ENCODE data around the gene CENPX. TPM values are rescaled to one million over a fixed set of nuclear protein-coding genes. Genes with fewer than 3 reads are reported as not detected.
A peak's percentile ranks its signal among the peaks of the same experiment; 100 is the strongest.

CENPX gene
- total RNA-seq, 8 experiments from 2014 or later, result 40.6 to 116 (median 53.3) TPM

GRCh38 chr17:82023447-82024241 is 966 bp upstream of the CENPX start:
- in situ Hi-C loops (cut with MboI; ENCODE audit: low pct_unique_long_range_greater_than_20kb in 2 of 9, low sequenced_read_pairs in 9 of 9, unreplicated experiment in 9 of 9), result no loop called here
- 3 to 40% (median 10%) methylated on average over 2 to 13 of the region's 55 CpGs; no CpG with 5 or more reads in 6 of the 10 experiments for WGBS, 10 experiments
- Histone ChIP-seq H3K27ac (no peak overlapping the region), H3K4me1 (replicated peaks in 1 of 2) (peaks cover 14% of the 10 kb centered on the region in 2 donors), H3K4me3 (peak overlapping the region; percentile 54 to 58 (median 56))
- ATAC-seq (replicated peaks in 6 of 8), result peak in 6 of 8 experiments; percentile 14 to 32 (median 22)

DNA sequence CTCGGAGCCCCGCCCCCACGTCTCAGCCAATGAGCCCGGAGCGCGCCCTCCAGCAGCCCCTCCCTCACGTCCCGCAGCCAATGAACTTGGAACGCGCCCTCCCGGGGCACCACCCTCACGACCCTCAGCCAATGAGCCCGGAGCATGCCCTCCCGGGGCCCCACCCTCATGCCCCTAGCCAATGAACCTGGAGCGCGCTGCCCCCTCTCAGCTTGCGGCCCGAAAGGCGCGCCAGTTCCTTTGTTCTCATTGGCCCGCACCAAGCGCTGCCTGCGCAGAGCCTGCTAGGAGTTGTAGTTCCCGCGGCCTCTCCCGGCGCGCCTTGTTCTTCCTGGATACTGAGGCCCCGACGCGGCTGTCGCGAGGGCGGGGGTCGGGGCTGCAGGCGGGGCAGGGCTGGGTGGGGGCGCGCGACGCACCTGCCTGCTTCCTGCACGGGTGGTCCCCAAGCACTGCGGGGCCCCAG is 336 bp upstream of the CENPX start, which contains the start of gene LRRC45:
TSS of gene LRRC45 (plus strand) at position 325 of the 466 bp plus-strand sequence. CDS start 339 bp downstream, outside the sequence.
- peak within 1 kb of the TSS; percentile 59 to 60 for H3K27ac ChIP-seq
- no CpG with 5 or more reads among the region's 42 CpGs for WGBS, 10 experiments
- in situ Hi-C loops (cut with MboI; ENCODE audit: low pct_unique_long_range_greater_than_20kb in 2 of 9, low sequenced_read_pairs in 9 of 9, unreplicated experiment in 9 of 9), result no loop called here
- peak; percentile 84 to 94 (median 91) for ATAC-seq (replicated peaks in 6 of 8)
- peaks cover 14% of the 10 kb centered on the region in 2 donors for H3K4me1 ChIP-seq (replicated peaks in 1 of 2)
- peak within 1 kb of the TSS; percentile 86 to 96 (median 93) for H3K4me3 ChIP-seq

DNA sequence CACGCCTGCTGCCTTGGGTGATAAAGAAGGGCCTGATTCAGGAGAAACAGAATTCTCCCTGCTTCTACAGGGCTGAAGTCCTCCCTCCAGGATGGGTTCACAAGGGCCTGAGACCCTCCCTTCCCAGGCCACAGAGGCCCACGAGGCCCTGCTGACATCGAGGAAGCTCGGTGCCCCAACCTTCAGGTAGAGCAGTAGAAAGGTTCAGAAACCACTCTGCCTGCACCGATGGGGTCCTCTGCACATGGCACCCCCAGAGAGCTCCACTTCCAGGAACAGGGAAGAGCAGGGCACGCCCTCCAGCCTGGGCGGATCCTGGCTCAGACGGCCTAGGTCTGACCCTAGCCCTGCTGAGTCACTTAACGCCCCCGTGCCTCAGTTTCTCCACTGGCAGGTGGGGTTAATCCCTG is 773 bp downstream of the CENPX start:
- no peak overlapping the region for H3K27ac ChIP-seq
- 0 to 3% (median 0%) methylated on average over 1 to 7 of the region's 10 CpGs; no CpG with 5 or more reads in 6 of the 10 experiments for WGBS, 10 experiments
- in situ Hi-C loops (cut with MboI; ENCODE audit: low pct_unique_long_range_greater_than_20kb in 2 of 9, low sequenced_read_pairs in 9 of 9, unreplicated experiment in 9 of 9), result no loop called here
- H3K4me1 ChIP-seq (replicated peaks in 1 of 2), result peaks cover 14% of the 10 kb centered on the region in 2 donors
- peak overlapping the region; percentile 86 to 96 (median 93) for H3K4me3 ChIP-seq
- ATAC-seq (replicated peaks in 6 of 8), result peak in 1 of 8 experiments; percentile 1

- WGBS, 10 experiments, result 0 to 50% (median 17%) methylated on average over 1 to 2 of the region's 25 CpGs; no CpG with 5 or more reads in 5 of the 10 experiments
- in situ Hi-C loops (cut with MboI; ENCODE audit: low pct_unique_long_range_greater_than_20kb in 2 of 9, low sequenced_read_pairs in 9 of 9, unreplicated experiment in 9 of 9), result no loop called here
- Histone ChIP-seq H3K4me3 (peak overlapping the region; percentile 86 to 96 (median 93)), H3K27ac (no peak overlapping the region), H3K4me1 (replicated peaks in 1 of 2) (peaks cover 14% of the 10 kb centered on the region in 2 donors)
- ATAC-seq (replicated peaks in 6 of 8), result peak in 2 of 8 experiments; percentile 2 to 4
Measured at GRCh38 chr17:82021107-82021899, 1.4 kb downstream of the CENPX start.

- peaks cover 14 to 15% of the 10 kb centered on the region in 2 donors for H3K4me1 ChIP-seq (replicated peaks in 1 of 2)
- no peak for ATAC-seq (replicated peaks in 6 of 8)
- 60 to 89% methylated on average over 1 to 7 of the region's 14 CpGs; no CpG with 5 or more reads in 8 of the 10 experiments for WGBS, 10 experiments
- no peak overlapping the region for H3K27ac ChIP-seq
- H3K4me3 ChIP-seq, result no peak overlapping the region
- in situ Hi-C loops (cut with MboI; ENCODE audit: low pct_unique_long_range_greater_than_20kb in 2 of 9, low sequenced_read_pairs in 9 of 9, unreplicated experiment in 9 of 9), result no loop called here
Measured at GRCh38 chr17:82020572-82021106, 2.0 kb downstream of the CENPX start.

DNA sequence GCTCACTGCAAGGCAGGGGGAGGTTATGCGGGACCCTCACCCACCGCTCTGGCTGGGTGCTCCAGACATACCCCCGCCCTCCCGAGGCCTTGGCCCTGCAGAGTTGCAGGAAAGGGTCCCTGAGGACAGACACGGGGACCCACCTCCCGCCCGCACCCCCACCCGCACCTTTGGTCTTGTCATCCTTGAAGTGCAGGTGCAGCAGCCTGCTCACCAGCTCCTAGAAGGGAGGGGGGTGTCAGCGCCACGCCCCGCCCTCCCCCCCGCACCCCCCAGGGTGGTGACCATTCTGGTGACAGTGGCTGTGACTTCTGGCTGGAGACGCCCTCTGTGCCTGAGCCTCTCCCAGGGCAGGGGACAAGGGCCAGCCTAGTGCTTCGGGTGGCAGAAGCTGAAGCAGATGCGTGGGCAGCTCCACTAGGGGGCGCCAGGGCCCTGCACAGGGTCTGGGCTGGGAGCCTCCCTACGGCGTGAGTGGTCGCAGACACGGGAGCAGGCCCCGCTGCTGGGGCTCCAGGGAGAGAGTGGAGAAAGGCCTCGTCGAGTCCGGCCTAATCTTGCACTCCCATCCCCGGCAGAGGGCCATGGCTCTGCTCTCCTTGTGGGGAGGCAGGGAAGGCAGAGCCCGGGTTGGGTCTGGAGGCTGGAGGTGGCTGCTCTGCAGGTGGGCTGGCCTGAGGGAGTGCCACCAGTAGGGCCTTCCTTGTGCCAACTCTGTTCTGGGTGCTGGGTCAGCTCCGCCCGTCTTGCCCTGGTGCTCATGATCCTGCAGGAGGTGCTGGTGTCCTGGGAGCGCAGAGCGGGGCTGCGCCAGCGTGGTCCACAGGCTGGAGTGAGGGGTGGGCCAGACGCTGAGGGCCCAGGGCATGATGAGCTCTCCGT is 2.7 kb downstream of the CENPX start:
- 72 to 89% (median 80%) methylated on average over 1 to 6 of the region's 34 CpGs; no CpG with 5 or more reads in 7 of the 10 experiments for WGBS, 10 experiments
- in situ Hi-C loops (cut with MboI; ENCODE audit: low pct_unique_long_range_greater_than_20kb in 2 of 9, low sequenced_read_pairs in 9 of 9, unreplicated experiment in 9 of 9), result no loop called here
- Histone ChIP-seq H3K27ac (no peak overlapping the region), H3K4me3 (no peak overlapping the region), H3K4me1 (replicated peaks in 1 of 2) (peaks cover 14 to 19% of the 10 kb centered on the region in 2 donors)
- no peak for ATAC-seq (replicated peaks in 6 of 8)

DNA sequence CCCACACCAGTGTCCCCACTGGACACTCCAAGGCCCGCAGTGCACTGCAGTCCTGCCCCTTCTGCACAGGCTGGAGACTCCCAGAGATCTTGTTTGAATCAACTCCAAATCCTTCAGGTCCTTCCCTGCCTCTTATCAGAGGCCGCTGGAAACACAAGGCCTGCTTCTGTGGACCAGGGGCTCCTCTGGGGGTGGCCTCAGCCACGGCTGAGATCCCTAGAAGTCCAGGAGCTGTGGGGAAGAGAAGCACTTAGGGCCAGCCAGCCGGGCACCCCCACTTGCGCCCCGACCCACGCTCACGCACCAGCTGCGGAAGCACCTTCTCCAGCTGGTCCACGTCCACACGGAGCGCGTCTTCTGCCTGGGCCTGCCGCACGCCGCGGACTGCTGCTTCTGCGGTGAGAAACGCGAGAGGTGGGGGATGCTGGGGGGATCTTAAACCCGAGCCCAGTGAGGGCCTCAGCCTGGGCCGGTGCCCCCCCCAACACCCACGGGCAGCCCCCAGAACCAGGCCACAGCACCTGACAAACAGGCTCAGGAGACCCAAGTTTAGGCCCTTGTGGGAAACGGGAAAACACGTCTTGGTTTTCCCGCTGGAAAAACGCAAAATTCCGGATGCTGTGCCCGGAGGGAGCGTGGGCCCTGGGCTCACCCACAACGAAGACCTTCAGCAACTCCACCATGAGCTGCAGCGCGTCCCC is 3.5 kb downstream of the CENPX start:
- peaks cover 13 to 16% of the 10 kb centered on the region in 2 donors for H3K4me1 ChIP-seq (replicated peaks in 1 of 2)
- WGBS, 10 experiments, result 78 to 100% (median 97%) methylated on average over 2 to 13 of the region's 33 CpGs; no CpG with 5 or more reads in 7 of the 10 experiments
- H3K4me3 ChIP-seq, result no peak overlapping the region
- ATAC-seq (replicated peaks in 6 of 8), result no peak
- H3K27ac ChIP-seq, result no peak overlapping the region
- in situ Hi-C loops (cut with MboI; ENCODE audit: low pct_unique_long_range_greater_than_20kb in 2 of 9, low sequenced_read_pairs in 9 of 9, unreplicated experiment in 9 of 9), result no loop called here

GRCh38 chr17:82018152-82018988 is 4.3 kb downstream of the CENPX start:
- ATAC-seq (replicated peaks in 6 of 8), result no peak
- Histone ChIP-seq H3K4me1 (replicated peaks in 1 of 2) (peaks cover 9 to 14% of the 10 kb centered on the region in 2 donors), H3K4me3 (no peak overlapping the region), H3K27ac (no peak overlapping the region)
- 40 to 100% (median 78%) methylated on average over 1 to 9 of the region's 19 CpGs; no CpG with 5 or more reads in 3 of the 10 experiments for WGBS, 10 experiments
- in situ Hi-C loops (cut with MboI; ENCODE audit: low pct_unique_long_range_greater_than_20kb in 2 of 9, low sequenced_read_pairs in 9 of 9, unreplicated experiment in 9 of 9), result no loop called here

DNA sequence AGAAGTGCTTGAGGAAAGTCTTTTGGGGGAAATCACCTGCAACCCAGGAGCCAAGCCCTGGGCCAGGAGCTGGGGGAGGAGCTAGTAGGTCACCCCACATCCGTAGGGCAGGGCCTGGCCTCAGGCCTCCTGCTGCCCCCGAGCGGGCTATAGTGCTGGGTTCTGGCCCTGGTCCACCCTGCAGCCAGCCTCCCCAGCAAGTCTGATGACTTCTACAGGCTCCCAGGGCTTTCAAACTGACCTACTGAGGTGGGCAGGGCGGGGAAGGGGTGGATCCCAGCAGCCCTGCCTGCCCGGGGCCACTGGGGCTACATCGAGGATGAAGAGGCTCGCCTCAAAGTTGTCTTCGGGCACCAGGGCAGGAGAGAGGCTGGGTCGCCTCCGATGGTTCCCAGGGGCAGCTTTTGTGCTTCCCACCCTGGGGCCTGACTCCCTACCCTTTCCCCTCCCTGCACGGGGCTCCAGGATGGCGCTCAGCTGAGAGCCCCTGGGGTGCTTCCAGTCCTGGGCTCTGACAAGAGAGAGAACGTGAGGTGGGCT is 5.0 kb downstream of the CENPX start:
- 50 to 77% (median 70%) methylated on average over 2 to 3 of the region's 13 CpGs; no CpG with 5 or more reads in 7 of the 10 experiments for WGBS, 10 experiments
- in situ Hi-C loops (cut with MboI; ENCODE audit: low pct_unique_long_range_greater_than_20kb in 2 of 9, low sequenced_read_pairs in 9 of 9, unreplicated experiment in 9 of 9), result no loop called here
- ATAC-seq (replicated peaks in 6 of 8), result no peak

GRCh38 chr17:82016875-82017459 is 5.7 kb downstream of the CENPX start:
- Histone ChIP-seq H3K4me1 (replicated peaks in 1 of 2) (peaks cover 21 to 28% of the 10 kb centered on the region in 2 donors), H3K27ac (no peak overlapping the region), H3K4me3 (no peak overlapping the region)
- ATAC-seq (replicated peaks in 6 of 8), result no peak
- 100% methylated on average over 1 of the region's 24 CpGs; no CpG with 5 or more reads in 8 of the 10 experiments for WGBS, 10 experiments
- in situ Hi-C loops (cut with MboI; ENCODE audit: low pct_unique_long_range_greater_than_20kb in 2 of 9, low sequenced_read_pairs in 9 of 9, unreplicated experiment in 9 of 9), result no loop called here

More for the DNA sequence above, 5.0 kb downstream of the CENPX start:
- peaks cover 16 to 21% of the 10 kb centered on the region in 2 donors for H3K4me1 ChIP-seq (replicated peaks in 1 of 2)
- no peak overlapping the region for H3K4me3 ChIP-seq
- no peak overlapping the region for H3K27ac ChIP-seq
